Peyer's patch (tissue), 4 donors: ENCODE measurements around the gene RHOH. TPM values are rescaled to one million over a fixed set of nuclear protein-coding genes. Genes with fewer than 3 reads are reported as not detected.
A peak's percentile ranks its signal among the peaks of the same experiment; 100 is the strongest.
"Not testable (repeated sequence)": the region's sequence is repeated elsewhere in the genome, so short reads cannot be mapped to it uniquely, and the experiment has no call there.

ENCODE experiments used
- DNase-seq, 3 donors: peaks; one replicate each; pipeline ENCODE4 v3.0.0-alpha.2; 2017 to 2019
- H3K27ac ChIP-seq, 4 donors: fragments of 200-600 bp; sonication (generic); one replicate each; pipeline ENCODE4 v1.5.1; 2016 to 2019
- H3K27me3 ChIP-seq, 2 donors: fragments of 200-600 bp; sonication (generic); one replicate each; pipeline ENCODE4 v1.5.1; 2019
- H3K36me3 ChIP-seq, 3 donors: fragments of 200-600 bp; sonication (generic); one replicate each; pipeline ENCODE4 v1.5.1; 2016 to 2019
- H3K4me1 ChIP-seq, 4 donors: fragments of 200-600 bp; sonication (generic); one replicate each; pipeline ENCODE4 v1.5.1; 2016 to 2019
- H3K4me3 ChIP-seq, 4 donors: fragments of 200-600 bp; sonication (generic); 1 replicate in 3 of 4; 2 replicates in 1 of 4; pipeline ENCODE4 v1.5.1; 2016 to 2019; ENCODE audit warnings: mild to moderate bottlenecking in 1 of 4
- H3K9me3 ChIP-seq, 4 donors: fragments of 200-600 bp; sonication (generic); one replicate each; pipeline ENCODE4 v1.5.1; 2016 to 2019; ENCODE audit warnings: mild to moderate bottlenecking in 1 of 4
- POLR2A ChIP-seq, 2 donors: fragments of 450-650 bp; IDR thresholded peaks; one replicate each; pipeline ENCODE4 v1.5.1; 2017; ENCODE audit warnings: antibody characterized with exemption in 2 of 2, mild to moderate bottlenecking in 2 of 2, moderate library complexity in 2 of 2
- total RNA-seq, 4 donors: library from RNA; depleted of rRNA; stranded (reverse); fragments of >200 nt; gene quantifications; one replicate each; pipeline ENCODE4 v1.1.0, GENCODE V29; 2016
- TF ChIP-seq, protein P1 (sequence below), 6 experiments: fragments of 450-650 bp in 4 of 6; fragments of 200-600 bp in 2 of 6; sonication (generic) in 1 of 6; IDR thresholded peaks; one replicate each; pipeline ENCODE4 v1.5.1; 2017 to 2019; ENCODE audit warnings: antibody characterized with exemption in 6 of 6, mild to moderate bottlenecking in 3 of 6, moderate library complexity in 1 of 6

RHOH gene, protein sequence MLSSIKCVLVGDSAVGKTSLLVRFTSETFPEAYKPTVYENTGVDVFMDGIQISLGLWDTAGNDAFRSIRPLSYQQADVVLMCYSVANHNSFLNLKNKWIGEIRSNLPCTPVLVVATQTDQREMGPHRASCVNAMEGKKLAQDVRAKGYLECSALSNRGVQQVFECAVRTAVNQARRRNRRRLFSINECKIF
- 10 to 100 TPM in 2 of 4 donors, 1 to 10 TPM in 2; 3.0 to 46.2 (median 9.8) TPM for total RNA-seq

DNA sequence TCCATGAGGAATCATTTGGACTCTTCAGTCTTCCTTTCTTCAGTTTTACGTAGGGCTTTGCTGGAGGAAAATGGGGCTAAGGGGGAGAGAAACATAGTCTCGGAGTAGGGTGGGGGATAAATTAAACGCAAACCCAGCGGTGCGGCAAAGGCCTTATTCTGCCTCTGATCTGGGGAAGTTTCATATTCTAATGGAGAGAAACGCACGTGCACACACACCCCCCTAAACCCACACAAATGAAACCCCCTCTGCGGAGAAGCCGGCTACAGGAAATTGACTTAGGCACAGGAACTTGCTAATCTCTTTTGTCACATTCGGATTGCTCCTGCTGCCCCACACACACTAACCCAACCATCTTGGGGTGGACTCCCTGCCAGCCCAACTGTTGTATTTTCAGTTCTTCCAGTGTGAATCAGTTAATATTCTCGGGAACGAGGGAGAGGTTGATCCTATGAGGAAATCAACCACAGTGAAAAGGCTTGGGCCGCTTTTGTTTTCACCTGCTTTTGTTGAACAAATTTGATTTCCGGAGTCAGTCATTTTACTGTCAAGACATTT lies at the start of gene RHOH:
Gene RHOH (plus strand): TSS at position 308 of the 558 bp plus-strand sequence. CDS start 46,356 bp downstream, outside the sequence.
- Histone ChIP-seq H3K4me1 (peaks cover 0 to 14% (median 2%) of the 10 kb centered on the region in 4 donors), H3K36me3 (no peaks in the 10 kb centered on the region), H3K27ac (peak within 1 kb of the TSS; percentile 80 to 88 (median 84)), H3K9me3 (no peaks in the 10 kb centered on the region), H3K4me3 (peak within 1 kb of the TSS; percentile 39 to 57 (median 46)), H3K27me3 (no peaks in the 10 kb centered on the region)
- TF ChIP-seq, protein P1, sequence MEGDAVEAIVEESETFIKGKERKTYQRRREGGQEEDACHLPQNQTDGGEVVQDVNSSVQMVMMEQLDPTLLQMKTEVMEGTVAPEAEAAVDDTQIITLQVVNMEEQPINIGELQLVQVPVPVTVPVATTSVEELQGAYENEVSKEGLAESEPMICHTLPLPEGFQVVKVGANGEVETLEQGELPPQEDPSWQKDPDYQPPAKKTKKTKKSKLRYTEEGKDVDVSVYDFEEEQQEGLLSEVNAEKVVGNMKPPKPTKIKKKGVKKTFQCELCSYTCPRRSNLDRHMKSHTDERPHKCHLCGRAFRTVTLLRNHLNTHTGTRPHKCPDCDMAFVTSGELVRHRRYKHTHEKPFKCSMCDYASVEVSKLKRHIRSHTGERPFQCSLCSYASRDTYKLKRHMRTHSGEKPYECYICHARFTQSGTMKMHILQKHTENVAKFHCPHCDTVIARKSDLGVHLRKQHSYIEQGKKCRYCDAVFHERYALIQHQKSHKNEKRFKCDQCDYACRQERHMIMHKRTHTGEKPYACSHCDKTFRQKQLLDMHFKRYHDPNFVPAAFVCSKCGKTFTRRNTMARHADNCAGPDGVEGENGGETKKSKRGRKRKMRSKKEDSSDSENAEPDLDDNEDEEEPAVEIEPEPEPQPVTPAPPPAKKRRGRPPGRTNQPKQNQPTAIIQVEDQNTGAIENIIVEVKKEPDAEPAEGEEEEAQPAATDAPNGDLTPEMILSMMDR (IDR thresholded peaks at IDR 0.05), result no peak
- peak; percentile 42 to 58 for TF ChIP-seq POLR2A (IDR thresholded peaks at IDR 0.05)
- DNase-seq, result peak in 2 of 3 donors; percentile 88 to 91

DNA sequence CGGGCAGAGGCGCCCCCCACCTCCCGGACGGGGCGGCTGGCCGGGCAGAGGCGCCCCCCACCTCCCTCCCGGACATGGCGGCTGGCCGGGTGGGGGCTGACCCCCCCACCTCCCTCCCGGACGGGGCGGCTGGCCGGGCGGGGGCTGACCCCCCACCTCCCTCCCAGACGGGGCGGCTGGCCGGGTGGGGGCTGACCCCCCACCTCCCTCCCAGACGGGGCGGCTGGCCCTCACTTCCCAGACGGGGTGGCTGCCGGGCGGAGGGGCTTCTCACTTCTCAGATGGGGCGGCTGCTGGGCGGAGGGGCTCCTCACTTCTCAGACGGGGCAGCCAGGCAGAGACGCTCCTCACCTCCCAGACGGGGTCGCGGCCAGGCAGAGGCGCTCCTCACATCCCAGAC lies 49.3 kb upstream of the RHOH start:
- not testable (repeated sequence) for H3K9me3 ChIP-seq, DNase-seq, H3K36me3 ChIP-seq, H3K4me3 ChIP-seq, H3K27me3 ChIP-seq, H3K27ac ChIP-seq, H3K4me1 ChIP-seq

DNA sequence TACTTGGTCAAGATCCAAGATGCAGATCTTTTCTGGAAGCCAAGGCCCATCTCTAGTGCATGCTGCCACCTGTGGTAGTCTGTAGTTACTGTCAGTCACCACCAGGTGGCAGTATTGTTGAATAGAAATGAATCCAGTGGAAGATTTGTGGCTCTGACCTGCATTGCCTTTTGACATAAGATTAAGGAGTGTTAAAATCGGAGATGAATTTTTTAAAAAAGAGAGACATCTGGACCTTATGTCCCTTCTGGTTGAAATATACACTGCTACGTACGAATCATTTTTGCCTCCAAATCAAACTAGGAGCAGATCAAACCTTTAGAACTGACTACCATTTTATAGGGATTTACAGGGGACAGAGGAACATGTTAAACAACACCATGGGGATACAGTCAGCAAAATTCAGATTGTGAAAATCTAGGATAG lies 46.9 kb upstream of the RHOH start:
- H3K27me3 ChIP-seq, result no peaks in the 10 kb centered on the region
- no peaks in the 10 kb centered on the region for H3K36me3 ChIP-seq
- TF ChIP-seq, protein P1 (IDR thresholded peaks at IDR 0.05), result peak; percentile 90 to 99 (median 96)
- no peak for TF ChIP-seq POLR2A (IDR thresholded peaks at IDR 0.05)
- DNase-seq, result peak in 2 of 3 donors; percentile 85 to 89
- H3K4me3 ChIP-seq, result no peak overlapping the region
- H3K4me1 ChIP-seq, result no peaks in the 10 kb centered on the region
- H3K27ac ChIP-seq, result peak overlapping the region in 1 of 4 donors; percentile 18
- H3K9me3 ChIP-seq, result no peaks in the 10 kb centered on the region

DNA sequence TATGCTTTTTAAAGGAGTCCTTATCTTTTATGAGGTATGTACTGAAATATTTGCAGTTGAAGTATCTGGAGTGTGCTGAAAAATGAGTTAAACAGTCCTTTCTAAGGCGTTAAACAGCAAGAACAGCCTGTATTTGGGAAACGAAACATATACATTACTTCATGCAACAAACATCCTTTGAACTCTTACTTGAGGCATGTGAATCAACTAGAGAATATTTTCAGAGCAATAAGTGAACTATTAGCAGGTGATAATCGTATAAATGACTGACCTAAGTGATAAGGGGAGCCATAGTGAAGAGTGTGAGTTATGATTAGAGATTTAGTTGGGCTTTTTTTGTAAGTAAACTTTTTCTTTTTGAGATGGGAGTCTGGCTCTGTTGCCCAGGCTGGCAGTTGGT lies 45.9 kb upstream of the RHOH start:
- TF ChIP-seq, protein P1 (IDR thresholded peaks at IDR 0.05), result no peak
- TF ChIP-seq POLR2A (IDR thresholded peaks at IDR 0.05), result no peak
- H3K9me3 ChIP-seq, result no peaks in the 10 kb centered on the region
- no peak overlapping the region for H3K4me3 ChIP-seq
- DNase-seq, result no peak
- H3K36me3 ChIP-seq, result no peaks in the 10 kb centered on the region
- no peaks in the 10 kb centered on the region for H3K27me3 ChIP-seq
- no peak overlapping the region for H3K27ac ChIP-seq
- H3K4me1 ChIP-seq, result no peaks in the 10 kb centered on the region

DNA sequence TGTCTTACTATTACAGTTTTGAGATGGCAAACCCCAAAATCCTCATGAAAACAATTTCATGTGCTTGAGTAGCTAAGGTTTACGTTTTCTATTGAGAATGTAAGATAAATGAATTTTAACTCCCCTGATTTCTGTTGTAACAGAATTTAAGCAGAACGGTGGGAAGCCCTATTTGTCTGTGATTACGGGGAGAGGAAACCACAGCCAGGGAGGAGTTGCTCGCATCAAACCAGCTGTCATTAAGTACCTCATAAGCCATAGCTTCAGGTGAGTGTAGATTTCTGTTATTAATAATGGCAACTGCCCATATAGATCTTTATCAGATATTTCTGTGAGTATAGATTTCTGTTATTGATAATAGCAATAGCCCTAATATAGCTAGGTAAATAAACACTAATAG lies 44.2 kb upstream of the RHOH start:
- no peak overlapping the region for H3K27ac ChIP-seq
- H3K36me3 ChIP-seq, result no peaks in the 10 kb centered on the region
- peak in 1 of 3 donors; percentile 37 for DNase-seq
- H3K9me3 ChIP-seq, result no peaks in the 10 kb centered on the region
- H3K27me3 ChIP-seq, result no peaks in the 10 kb centered on the region
- TF ChIP-seq POLR2A (IDR thresholded peaks at IDR 0.05), result no peak
- TF ChIP-seq, protein P1 (IDR thresholded peaks at IDR 0.05), result no peak
- no peak overlapping the region for H3K4me3 ChIP-seq
- no peaks in the 10 kb centered on the region for H3K4me1 ChIP-seq

DNA sequence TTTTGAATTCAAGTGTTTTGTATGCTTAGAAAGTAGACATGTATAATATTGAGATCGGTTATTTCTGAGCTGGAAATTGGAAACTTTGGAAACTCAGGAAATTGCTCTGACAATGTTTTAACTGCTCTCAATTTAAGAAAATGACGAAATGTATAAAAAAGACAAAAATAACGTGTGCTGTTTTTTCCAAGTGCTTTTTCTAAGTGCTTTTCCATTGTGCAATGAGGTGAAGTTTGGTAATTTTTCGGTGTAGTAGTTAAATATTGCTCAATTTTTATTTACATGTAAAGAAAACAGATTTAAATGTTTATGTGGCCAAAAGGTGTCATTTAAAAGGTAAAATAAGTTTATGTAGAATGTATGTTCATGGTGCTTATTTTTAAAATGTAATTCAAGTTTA lies 39.4 kb upstream of the RHOH start:
- TF ChIP-seq, protein P1 (IDR thresholded peaks at IDR 0.05), result no peak
- no peak for TF ChIP-seq POLR2A (IDR thresholded peaks at IDR 0.05)
- H3K4me1 ChIP-seq, result no peaks in the 10 kb centered on the region
- H3K4me3 ChIP-seq, result no peak overlapping the region
- H3K36me3 ChIP-seq, result no peaks in the 10 kb centered on the region
- no peaks in the 10 kb centered on the region for H3K9me3 ChIP-seq
- H3K27ac ChIP-seq, result no peak overlapping the region
- DNase-seq, result no peak
- no peaks in the 10 kb centered on the region for H3K27me3 ChIP-seq
